SKM-1 (cell line): Measurements from ENCODE around the gene CSMD2.

Experiments used
- DNase-seq: peaks from one replicate; lab custom pipeline; 2025; ENCODE audit not compliant: unreplicated experiment; lab: John Stamatoyannopoulos, UW

The CSMD2 gene

GRCh38 chr1:33966346-33967141, 198.5 kb downstream of the CSMD2 start:
- no peak for DNase-seq

DNA sequence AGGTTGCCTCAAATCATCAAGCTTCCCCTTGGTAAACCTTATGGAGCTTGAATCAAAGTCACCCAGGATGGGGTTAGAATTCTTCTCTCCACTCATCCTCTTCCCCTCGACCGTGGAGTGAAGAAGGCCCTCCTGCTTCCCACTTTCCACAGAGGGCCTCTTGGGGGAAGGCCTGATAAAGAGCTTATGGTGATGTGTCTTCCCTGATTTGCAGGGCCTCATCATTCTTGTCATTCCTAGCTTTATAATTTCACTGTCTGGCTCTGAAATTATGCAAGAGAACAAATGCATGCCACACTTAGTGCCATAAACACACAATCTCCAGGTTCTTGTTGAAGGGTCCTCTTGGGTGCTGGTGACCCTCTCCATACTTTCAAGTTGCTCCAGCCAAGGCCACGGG, 199.9 kb downstream of the CSMD2 start:
- no peak for DNase-seq

DNA sequence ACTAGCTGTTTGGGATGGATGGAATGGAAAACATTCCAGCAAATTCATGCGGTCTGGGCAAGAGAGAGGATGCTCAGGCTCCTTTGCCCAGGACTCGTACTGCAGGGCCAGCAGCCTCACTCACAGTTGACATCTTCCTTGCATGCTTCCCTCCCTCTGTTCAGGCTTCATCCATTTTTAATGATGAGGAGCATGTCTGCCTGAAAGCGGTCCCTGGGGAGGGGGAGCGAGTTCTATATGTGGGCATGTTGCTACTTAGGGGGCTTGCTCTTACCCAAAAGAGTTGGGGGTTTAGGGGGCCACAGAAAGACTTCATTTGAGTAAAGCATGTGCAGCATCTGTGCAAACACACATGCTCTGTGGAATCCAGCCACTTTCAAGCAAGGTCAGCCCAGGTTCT, 203.0 kb downstream of the CSMD2 start:
- DNase-seq: no peak

DNA sequence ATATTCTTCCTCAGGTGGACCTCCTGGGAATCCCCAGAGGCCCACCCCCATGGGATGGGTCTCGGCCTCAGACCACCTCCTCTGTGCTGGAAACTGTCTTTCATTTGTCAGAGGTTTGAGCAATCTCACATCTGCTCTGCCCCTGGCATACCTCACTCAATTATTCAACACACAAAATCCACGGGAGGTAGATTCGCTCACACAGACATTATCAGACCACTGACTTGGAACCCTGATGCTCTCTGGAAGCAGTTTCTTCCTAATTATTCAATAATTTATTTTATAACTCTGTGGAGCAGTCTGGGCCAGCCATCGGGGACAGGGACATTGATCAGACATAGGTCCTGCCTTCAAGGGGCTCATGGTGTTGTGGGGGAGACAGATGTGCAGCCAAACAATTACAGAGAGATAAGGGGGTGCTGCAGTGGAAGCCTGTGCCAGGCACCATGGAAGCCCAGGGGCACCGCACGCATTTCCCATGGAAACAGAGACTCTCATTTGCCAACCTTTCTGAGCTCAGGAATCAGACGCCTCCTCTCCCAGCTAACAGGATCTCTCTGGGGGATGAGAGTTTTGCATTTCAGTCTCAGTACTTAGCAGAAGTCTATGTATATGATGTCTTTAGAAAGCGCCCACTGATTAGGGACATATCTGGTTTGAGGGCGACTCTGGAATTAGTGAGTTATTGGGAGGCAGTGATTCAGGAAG, 204.7 kb downstream of the CSMD2 start:
- no peak for DNase-seq

DNA sequence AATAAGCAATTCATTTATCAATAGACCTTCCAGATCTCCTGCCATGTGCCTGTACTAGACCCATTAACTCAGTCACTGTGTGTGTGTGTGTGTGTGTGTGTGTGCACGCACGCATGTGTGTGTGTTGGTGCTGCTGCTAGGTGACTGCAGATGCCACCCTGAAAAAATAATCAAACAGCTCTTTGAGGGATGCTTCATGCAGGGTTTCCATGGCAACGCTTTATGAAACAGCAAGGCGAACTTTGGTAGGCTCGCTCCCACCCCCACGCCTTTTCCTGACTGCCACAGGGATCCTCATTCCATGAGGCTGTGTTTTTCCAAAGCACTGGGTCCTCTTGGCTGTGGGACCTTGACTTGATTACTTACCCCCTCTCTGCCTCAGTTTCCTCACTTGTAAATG, 207.2 kb downstream of the CSMD2 start:
- DNase-seq: no peak

DNA sequence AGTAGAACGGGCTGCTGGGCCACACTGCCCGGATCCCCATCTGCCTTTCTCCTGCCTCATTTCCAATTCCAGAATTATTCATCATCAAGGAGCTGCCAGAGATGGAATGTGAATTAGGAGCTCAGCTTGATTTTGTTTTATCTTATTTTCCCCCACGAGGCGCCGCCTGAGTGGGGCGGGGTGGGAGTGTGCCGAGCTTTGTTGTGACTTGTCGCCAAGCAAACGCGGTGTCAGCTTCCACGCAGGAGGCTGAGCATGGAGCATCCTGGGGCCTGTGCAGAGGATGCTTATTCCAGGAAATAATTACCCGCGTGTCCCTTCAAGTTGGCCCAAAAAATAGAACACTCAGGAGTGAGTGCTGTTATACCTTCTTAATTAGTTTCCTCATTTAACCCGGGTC, 209.9 kb downstream of the CSMD2 start:
- DNase-seq: no peak

DNA sequence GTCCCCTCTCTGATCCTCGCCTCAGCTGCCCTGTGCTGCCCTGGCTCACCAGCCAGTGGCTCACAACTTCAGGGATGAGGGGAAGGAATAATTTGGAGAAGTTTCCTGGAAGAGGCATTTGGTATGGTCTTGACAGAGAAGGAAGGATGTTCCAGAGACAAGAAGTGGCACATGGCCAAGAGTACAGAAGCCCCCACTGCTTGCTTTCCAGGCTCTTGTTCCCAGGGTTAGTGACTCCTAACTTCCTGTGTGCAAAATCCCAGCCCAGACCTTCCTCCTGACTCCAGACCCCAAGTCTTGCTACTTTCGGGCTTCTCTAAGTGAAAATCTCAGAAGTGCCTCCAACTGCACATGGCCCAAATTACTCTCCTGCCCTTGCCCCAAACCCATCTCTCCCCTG, 215.5 kb downstream of the CSMD2 start:
- DNase-seq: no peak

- DNase-seq: no peak
Measured at GRCh38 chr1:33948291-33948690, 216.7 kb downstream of the CSMD2 start.

DNA sequence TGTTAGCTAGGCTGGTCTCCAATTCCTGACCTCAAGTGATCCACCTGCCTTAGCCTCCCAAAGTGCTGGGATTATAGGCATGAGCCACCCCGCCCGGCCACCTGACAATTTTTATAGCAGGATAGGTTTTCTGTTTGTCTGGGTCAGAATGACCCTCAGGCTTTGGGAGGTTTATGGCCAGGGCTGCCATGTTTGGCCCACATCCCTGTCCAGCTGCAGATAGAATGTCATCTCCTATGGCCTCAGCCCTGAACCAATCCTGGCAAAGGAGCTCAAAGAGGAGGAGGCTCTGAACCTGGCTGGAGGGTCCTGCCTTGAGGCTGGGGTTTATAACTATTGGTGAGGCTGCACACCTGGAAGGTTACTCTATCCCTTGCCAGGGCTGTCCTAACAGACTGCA, 218.2 kb downstream of the CSMD2 start:
- DNase-seq: no peak

DNA sequence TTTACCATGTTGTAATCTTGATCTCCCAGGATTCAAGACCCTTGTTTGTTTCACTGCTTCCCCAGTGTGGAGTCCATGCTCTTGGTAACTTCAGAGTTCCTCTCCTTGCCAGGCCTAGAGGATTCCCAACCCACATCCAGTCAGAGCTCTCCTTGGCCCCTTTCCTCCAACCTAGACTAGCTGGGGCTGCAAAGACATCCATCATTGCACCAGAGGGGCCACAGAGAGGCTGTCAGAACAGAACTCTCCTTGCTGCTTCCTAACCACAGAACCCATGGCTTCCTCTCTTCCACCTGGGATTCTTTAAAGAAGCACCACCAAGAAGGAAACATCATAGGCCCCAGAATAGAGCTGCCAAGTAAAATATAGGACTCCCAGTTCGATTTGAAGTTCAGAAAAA, 220.2 kb downstream of the CSMD2 start:
- DNase-seq: no peak

DNA sequence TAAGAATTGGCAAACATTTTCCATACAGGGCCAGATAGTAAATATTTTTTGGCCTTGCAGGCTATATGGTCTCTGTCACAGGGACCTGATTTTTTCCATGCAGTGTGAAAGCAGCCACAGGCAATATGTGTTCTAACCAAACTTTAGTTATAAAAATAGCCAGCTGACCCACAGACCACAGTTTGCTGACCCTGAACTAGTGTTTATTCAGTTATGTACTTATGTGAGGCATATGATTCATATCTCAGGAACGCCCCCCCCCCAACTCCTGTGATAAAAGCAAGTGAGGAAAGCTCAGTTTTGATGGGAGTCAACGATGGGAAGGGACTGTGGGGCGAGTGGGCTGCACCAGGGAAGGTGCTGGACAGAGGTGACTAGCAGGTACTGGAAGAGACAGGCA, 221.1 kb downstream of the CSMD2 start:
- no peak for DNase-seq

- no peak for DNase-seq
Measured at GRCh38 chr1:33932871-33933270, 232.2 kb downstream of the CSMD2 start.

DNA sequence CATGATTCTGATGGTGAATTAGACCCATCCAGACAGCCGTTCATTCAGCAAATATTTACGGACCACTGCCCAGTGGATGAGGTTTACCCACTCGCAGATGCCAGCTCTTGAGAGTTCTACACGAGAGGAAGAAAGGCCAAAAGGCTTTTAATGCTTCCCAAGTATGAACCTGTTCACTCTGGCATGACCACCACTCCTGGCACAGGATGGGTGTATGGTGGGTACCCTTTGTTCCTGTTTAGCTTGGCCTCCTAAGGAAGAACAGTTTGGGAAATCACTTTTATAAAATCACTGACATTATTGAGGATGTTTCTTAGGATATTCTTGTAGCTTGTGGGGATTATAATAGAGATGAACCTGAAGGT, 233.9 kb downstream of the CSMD2 start:
- DNase-seq: no peak

GRCh38 chr1:33930346-33931110, 234.5 kb downstream of the CSMD2 start:
- DNase-seq: no peak

GRCh38 chr1:33928251-33928650, 236.8 kb downstream of the CSMD2 start:
- DNase-seq: no peak

DNA sequence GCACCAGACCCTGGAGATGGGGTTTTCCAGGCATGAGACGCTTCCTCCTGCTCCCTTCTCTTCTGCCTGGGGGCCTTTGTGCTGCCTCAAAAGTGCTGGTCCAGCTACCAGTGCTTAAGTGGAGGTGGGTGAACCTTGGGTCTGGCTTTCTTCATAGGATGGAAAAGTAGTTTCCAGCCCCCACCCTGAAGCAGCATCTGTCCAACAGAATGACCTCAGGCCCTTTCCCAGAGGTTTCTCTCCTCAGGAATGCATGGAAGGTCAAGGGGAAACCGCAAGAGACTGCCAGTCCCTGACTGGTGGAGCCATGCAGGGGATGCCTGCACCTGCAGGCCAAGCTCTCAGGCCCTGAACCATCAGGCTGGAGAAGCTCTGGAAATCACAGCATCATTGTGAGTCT, 237.3 kb downstream of the CSMD2 start:
- DNase-seq: no peak

DNA sequence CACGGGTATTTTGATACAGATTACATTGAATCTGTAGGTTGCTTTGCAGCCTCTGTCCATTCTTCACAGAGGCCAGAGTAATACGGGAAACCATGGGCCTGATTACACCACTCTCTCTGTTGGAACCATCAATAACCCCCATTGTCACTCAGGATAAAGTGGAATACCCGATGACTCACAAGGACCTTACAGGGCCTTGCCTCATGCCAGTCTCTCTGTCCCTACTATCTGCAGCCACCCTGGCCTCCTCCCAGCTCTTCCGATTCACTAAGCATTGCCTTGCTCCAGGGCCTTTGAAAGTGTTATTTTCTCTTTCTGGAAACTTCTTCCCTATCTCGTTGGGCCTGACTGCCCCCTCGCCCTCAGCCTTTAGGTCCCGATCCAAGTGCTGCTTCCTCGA, 239.4 kb downstream of the CSMD2 start:
- DNase-seq: no peak

DNA sequence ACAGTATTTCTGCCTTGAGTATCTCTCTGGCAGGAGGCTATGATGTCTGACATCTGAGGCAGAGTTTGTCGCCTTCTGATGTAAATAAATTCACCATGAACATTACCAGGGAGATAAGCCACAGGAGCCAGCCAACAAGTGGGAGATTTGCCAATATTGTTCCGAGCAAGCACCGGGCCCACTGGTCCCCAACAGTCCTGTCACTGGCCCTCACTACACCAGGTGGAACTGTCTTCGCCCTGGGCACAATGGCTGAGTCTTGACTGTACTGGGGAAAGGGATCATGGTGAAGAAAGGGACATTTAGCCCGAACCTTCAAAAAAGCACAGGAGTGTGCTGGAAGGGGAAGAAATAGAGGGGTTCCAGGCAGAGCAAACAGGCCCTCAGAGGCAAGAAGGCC, 243.7 kb downstream of the CSMD2 start:
- DNase-seq: no peak

DNA sequence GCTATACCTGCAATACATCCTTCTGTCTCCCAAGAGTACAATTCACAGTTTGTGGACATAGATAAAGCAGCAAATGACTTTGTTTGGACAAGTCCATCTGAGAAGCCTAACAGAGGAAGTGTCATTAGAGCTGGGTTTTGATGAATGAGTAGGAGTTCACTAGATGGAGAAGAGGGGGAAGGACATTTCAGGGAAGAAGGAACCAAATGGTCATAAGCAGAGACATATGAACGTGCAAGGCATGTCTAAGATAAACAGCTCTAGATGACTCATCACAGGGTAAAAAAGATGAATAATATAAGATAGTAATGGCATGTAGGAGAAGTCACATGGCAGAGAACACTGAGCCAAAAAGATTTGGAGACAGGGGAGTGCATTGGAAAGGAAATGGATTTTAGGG, 246.7 kb downstream of the CSMD2 start:
- DNase-seq: no peak

GRCh38 chr1:33916786-33917185, 248.2 kb downstream of the CSMD2 start:
- DNase-seq: no peak

GRCh38 chr1:33914531-33914930, 250.5 kb downstream of the CSMD2 start:
- DNase-seq: no peak

GRCh38 chr1:33908324-33908956, 256.6 kb downstream of the CSMD2 start:
- DNase-seq: no peak
